PC-3 (cell line): Measurements from ENCODE around the gene CNN3. TPM values are rescaled to one million over a fixed set of nuclear protein-coding genes. Genes with fewer than 3 reads are reported as not detected.

ENCODE experiments used
- ATAC-seq: fragments of 200-7000 bp; cut with Tn5 transposase; 2 replicates; pipeline ENCODE4 v1.9.1; 2020; ENCODE audit warnings: mild to moderate bottlenecking, moderate library complexity
- BruUV-seq: library from RNA; stranded (reverse); fragments of 400-500 nt; replicated peaks from 2 replicates; lab custom pipeline; 2021; lab: Mats Ljungman, UMichigan
- CTCF ChIA-PET: fragments of 300-600 bp; sonication (Branson Sonifier 250); formaldehyde crosslinking; loops from one replicate; lab custom pipeline; 2022; ENCODE audit warnings: antibody characterized with exemption; lab: Charles Lee
- POLR2A ChIA-PET: fragments of 300-600 bp; sonication (Branson Sonifier 250); formaldehyde crosslinking; loops from one replicate; lab custom pipeline; 2022; ENCODE audit warnings: antibody characterized with exemption; ENCODE audit not compliant: unreplicated experiment; lab: Charles Lee
- DNase-seq: peaks from one replicate; pipeline ENCODE4 v3.0.0-alpha.2; 2015
- H2AFZ ChIP-seq: fragments of 300-600 bp; sonication (generic); 2 replicates; pipeline ENCODE4 v1.6.0; 2016; ENCODE audit warnings: antibody characterized with exemption, low read length
- H3F3A ChIP-seq: fragments of 300-600 bp; sonication (generic); one replicate; pipeline ENCODE4 v1.6.0; 2017; ENCODE audit warnings: antibody characterized with exemption, low read length, control low read depth, mild to moderate bottlenecking; ENCODE audit not compliant: unreplicated experiment
- H3K27ac ChIP-seq: fragments of 300-600 bp; sonication (generic); 2 replicates; pipeline ENCODE4 v1.5.1; 2016; ENCODE audit warnings: mild to moderate bottlenecking, low read length
- H3K27me3 ChIP-seq: fragments of 300-600 bp; sonication (generic); 2 replicates; pipeline ENCODE4 v1.6.1; 2016; ENCODE audit warnings: low read length, mixed read lengths
- H3K36me3 ChIP-seq: fragments of 300-600 bp; sonication (generic); 2 replicates; pipeline ENCODE4 v1.6.1; 2016; ENCODE audit warnings: low read depth, mixed run types, low read length, mixed read lengths
- H3K4me1 ChIP-seq: fragments of 300-600 bp; sonication (generic); 2 replicates; pipeline ENCODE4 v1.5.1; 2016; ENCODE audit warnings: low read length; ENCODE audit not compliant: insufficient read depth
- H3K4me2 ChIP-seq: fragments of 300-600 bp; sonication (generic); 2 replicates; pipeline ENCODE4 v1.6.0; 2016; ENCODE audit warnings: low read length
- H3K4me3 ChIP-seq: fragments of 300-600 bp; sonication (generic); 2 replicates; pipeline ENCODE4 v1.5.1; 2016; ENCODE audit warnings: mild to moderate bottlenecking, low read length, mixed read lengths
- H3K79me2 ChIP-seq: fragments of 300-600 bp; sonication (generic); 2 replicates; pipeline ENCODE4 v1.6.1; 2017; ENCODE audit warnings: low read length, mixed read lengths
- H3K9ac ChIP-seq: fragments of 300-600 bp; sonication (generic); 2 replicates; pipeline ENCODE4 v1.6.0; 2016; ENCODE audit warnings: mild to moderate bottlenecking, low read length
- H3K9me2 ChIP-seq: fragments of 300-600 bp; sonication (generic); replicated peaks from 2 replicates; pipeline ENCODE4 v1.6.1; 2016; ENCODE audit warnings: mixed run types, low read length, mixed read lengths
- H3K9me3 ChIP-seq: fragments of 300-600 bp; sonication (generic); 2 replicates; pipeline ENCODE4 v1.6.1; 2016; ENCODE audit warnings: low read length, mixed read lengths
- H4K20me1 ChIP-seq: fragments of 300-600 bp; sonication (generic); 2 replicates; pipeline ENCODE4 v1.6.1; 2016; ENCODE audit warnings: low read length, mixed read lengths
- EZH2 ChIP-seq: fragments of 300-600 bp; sonication (generic); IDR thresholded peaks from one replicate; pipeline ENCODE4 v1.6.1; 2017; ENCODE audit warnings: antibody characterized with exemption, mild to moderate bottlenecking, low read length; ENCODE audit not compliant: unreplicated experiment
- EZH2phosphoT487 ChIP-seq: fragments of 300-600 bp; sonication (generic); IDR thresholded peaks from 2 replicates; pipeline ENCODE4 v1.6.1; 2018; ENCODE audit warnings: mild to moderate bottlenecking, antibody characterized with exemption, low read length, borderline replicate concordance
- intact Hi-C: fragments of 100-400 bp; cut with micrococcal nuclease; formaldehyde crosslinking; loops from 2 replicates; pipeline ENCODE4 v1.9.0; 2023
- total RNA-seq: library from RNA; depleted of rRNA; stranded (reverse); fragments of >200 nt; gene quantifications from 2 replicates; pipeline ENCODE4 v1.2.3, GENCODE V29; 2014
- TF ChIP-seq, protein P1 (sequence below): fragments of 300-600 bp; sonication (generic); conservative IDR thresholded peaks from 2 replicates; pipeline ENCODE4 v1.5.1; 2017; ENCODE audit warnings: antibody characterized with exemption, low read depth, mild to moderate bottlenecking, low read length

CNN3 gene
- total RNA-seq, 1 experiment from 2014 or later, result 323 TPM

DNA sequence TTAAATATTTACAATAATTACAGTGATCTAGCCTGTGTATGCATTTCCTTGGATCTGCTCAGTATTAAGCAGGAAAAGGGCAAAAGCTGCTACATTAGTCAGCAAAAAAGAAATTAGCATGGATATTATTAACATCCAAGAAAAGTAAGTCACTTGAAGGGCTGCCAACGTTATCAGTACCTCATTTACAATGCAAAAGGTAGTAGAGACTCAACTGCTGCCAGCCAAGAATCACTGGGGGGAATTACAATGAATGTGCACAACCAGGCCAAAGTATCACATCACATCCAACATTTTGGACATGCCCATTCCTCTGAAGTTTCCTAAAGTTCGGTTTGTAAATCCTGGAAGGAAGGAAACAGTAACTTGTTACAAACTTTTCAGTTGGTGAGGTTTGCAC lies 1.9 kb downstream of the CNN3 start:
- ChIA-PET POLR2A (no interaction called here), CTCF (interaction anchor here (1.0 kb wide), 1 partner anchor 70 kb away, joined by 4 read pairs; no protein-coding TSS in a partner anchor)
- H2AFZ ChIP-seq, result no peak overlapping the region
- ATAC-seq (peak; percentile 4; the same call in 1 of the 2 replicates), DNase-seq (peak; percentile 56)
- peaks cover 69% of the 10 kb centered on the region for H3K79me2 ChIP-seq
- H3K9me3 ChIP-seq, result no peaks in the 10 kb centered on the region
- H3F3A ChIP-seq, result peaks cover 3% of the 10 kb centered on the region
- peaks cover 28% of the 10 kb centered on the region for H3K36me3 ChIP-seq
- peak overlapping the region; percentile 87 for H3K9ac ChIP-seq
- peaks cover 48% of the 10 kb centered on the region for H4K20me1 ChIP-seq
- intact Hi-C loops, result loop anchor here (1.0 kb wide), 2 partner anchors 70 to 116 kb away; no protein-coding TSS in a partner anchor
- peak overlapping the region; percentile 89 for H3K4me3 ChIP-seq
- peaks cover 35% of the 10 kb centered on the region for H3K4me1 ChIP-seq
- no peaks in the 10 kb centered on the region for H3K27me3 ChIP-seq
- BruUV-seq, result TSS peak; percentile 58
- TF ChIP-seq EZH2, result no peak
- TF ChIP-seq, protein P1, sequence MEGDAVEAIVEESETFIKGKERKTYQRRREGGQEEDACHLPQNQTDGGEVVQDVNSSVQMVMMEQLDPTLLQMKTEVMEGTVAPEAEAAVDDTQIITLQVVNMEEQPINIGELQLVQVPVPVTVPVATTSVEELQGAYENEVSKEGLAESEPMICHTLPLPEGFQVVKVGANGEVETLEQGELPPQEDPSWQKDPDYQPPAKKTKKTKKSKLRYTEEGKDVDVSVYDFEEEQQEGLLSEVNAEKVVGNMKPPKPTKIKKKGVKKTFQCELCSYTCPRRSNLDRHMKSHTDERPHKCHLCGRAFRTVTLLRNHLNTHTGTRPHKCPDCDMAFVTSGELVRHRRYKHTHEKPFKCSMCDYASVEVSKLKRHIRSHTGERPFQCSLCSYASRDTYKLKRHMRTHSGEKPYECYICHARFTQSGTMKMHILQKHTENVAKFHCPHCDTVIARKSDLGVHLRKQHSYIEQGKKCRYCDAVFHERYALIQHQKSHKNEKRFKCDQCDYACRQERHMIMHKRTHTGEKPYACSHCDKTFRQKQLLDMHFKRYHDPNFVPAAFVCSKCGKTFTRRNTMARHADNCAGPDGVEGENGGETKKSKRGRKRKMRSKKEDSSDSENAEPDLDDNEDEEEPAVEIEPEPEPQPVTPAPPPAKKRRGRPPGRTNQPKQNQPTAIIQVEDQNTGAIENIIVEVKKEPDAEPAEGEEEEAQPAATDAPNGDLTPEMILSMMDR, result no peak
- no peak for TF ChIP-seq EZH2phosphoT487
- no peaks in the 10 kb centered on the region for H3K9me2 ChIP-seq
- peak overlapping the region; percentile 84 for H3K27ac ChIP-seq
- H3K4me2 ChIP-seq, result peak overlapping the region; percentile 86

DNA sequence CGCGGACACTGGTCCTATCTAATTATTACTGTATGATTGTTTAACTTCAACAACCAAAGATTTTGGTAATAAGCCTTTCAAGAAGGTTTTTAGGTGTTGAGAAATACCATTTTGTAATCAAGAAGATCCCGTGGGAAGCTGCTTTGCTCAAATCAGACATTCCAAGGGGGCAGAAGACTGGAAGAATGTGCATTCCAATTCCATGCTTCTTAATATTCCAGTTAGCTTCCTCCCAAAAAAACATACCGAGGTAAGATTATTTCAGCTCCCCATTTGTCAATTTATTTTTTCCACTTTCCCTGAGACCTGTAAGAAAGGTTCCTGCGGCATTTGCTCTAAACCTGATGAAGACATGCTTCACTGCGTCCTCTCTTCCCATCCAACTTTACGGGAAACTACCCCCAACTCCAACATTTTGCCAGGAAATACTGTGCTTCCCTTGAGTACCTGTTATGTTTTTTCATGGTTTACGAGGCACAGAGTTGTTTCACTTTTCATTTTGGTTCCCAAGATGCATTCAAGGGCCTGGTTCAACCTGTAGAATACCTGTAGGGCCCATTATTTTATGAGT lies 4.1 kb downstream of the CNN3 start:
- Histone ChIP-seq H3K4me1 (peaks cover 39% of the 10 kb centered on the region), H3K27ac (no peak overlapping the region), H3K9ac (no peak overlapping the region), H3K79me2 (peaks cover 90% of the 10 kb centered on the region), H3K36me3 (peaks cover 33% of the 10 kb centered on the region), H3K27me3 (no peaks in the 10 kb centered on the region), H3K4me3 (peak overlapping the region; percentile 89), H2AFZ (no peak overlapping the region), H3K9me2 (no peaks in the 10 kb centered on the region), H3K9me3 (no peaks in the 10 kb centered on the region), H4K20me1 (peaks cover 63% of the 10 kb centered on the region), H3K4me2 (peak overlapping the region; percentile 86), H3F3A (peaks cover 3% of the 10 kb centered on the region)
- ATAC-seq (no peak), DNase-seq (no peak)
- BruUV-seq, result no TSS peak
- POLR2A ChIA-PET, result no interaction called here
- TF ChIP-seq, protein P1, result no peak
- TF ChIP-seq EZH2phosphoT487 (no peak), EZH2 (no peak)
- CTCF ChIA-PET, result no interaction called here
- intact Hi-C loops, result no loop called here

DNA sequence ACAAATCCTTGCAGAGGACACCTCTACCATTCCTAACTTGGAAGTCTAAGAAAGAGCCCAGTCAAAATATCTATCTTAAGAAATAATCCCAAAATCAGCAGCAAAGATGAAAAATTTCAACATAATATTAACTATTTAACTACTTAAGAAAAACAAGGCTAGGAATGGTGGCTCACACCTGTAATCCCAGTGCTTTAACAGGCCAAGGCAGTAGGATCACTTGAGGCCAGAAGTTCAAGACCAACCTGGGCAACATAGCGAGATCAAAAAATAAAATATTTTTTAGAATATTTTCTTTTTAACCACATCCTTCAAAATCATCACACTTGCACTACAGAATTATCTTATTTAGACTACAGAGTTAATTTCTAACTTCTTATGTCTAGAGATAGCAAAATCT lies 4.9 kb downstream of the CNN3 start:
- intact Hi-C loops, result no loop called here
- BruUV-seq, result no TSS peak
- peaks cover 71% of the 10 kb centered on the region for H4K20me1 ChIP-seq
- H3K4me2 ChIP-seq, result peak overlapping the region; percentile 14; the same call in 1 of the 2 replicates
- peaks cover 3% of the 10 kb centered on the region for H3F3A ChIP-seq
- H3K79me2 ChIP-seq, result peaks cover 99% of the 10 kb centered on the region
- H3K36me3 ChIP-seq, result peaks cover 41% of the 10 kb centered on the region
- no peaks in the 10 kb centered on the region for H3K9me2 ChIP-seq
- peaks cover 39% of the 10 kb centered on the region for H3K4me1 ChIP-seq
- POLR2A ChIA-PET, result no interaction called here
- H3K27me3 ChIP-seq, result no peaks in the 10 kb centered on the region
- no peaks in the 10 kb centered on the region for H3K9me3 ChIP-seq
- ATAC-seq (no peak), DNase-seq (no peak)
- TF ChIP-seq EZH2phosphoT487 (no peak), EZH2 (no peak)
- TF ChIP-seq, protein P1, result no peak
- H2AFZ ChIP-seq, result no peak overlapping the region
- no peak overlapping the region for H3K9ac ChIP-seq
- H3K27ac ChIP-seq, result no peak overlapping the region
- CTCF ChIA-PET, result no interaction called here
- H3K4me3 ChIP-seq, result no peak overlapping the region
